PC-3 (cell line): ENCODE measurements around the gene HSF2BP.

Experiments
- CTCF ChIP-seq: fragments of 300-600 bp; sonication (generic); conservative IDR thresholded peaks from 2 replicates; pipeline ENCODE4 v1.5.1; 2017; ENCODE audit warnings: antibody characterized with exemption, low read depth, mild to moderate bottlenecking, low read length
- EZH2 ChIP-seq: fragments of 300-600 bp; sonication (generic); IDR thresholded peaks from one replicate; pipeline ENCODE4 v1.6.1; 2017; ENCODE audit warnings: antibody characterized with exemption, mild to moderate bottlenecking, low read length; ENCODE audit not compliant: unreplicated experiment

GRCh38 chr21:43640400-43640799 lies 18.9 kb downstream of the HSF2BP start:
- TF ChIP-seq EZH2 (no peak), CTCF (no peak)
